Upper lobe of right lung (tissue), 1 donor: ENCODE data around the gene CDKL4. TPM values are rescaled to one million over a fixed set of nuclear protein-coding genes. Genes with fewer than 3 reads are reported as not detected.
A peak's percentile ranks its signal among the peaks of the same experiment; 100 is the strongest.

Experiments
- ATAC-seq: fragments of 200-7000 bp; cut with Tn5 transposase; one replicate; pipeline ENCODE4 v1.9.1; 2020; ENCODE audit warnings: mild to moderate bottlenecking, moderate library complexity
- DNase-seq: peaks from one replicate; pipeline ENCODE4 v3.0.0-alpha.2; 2020
- H3K27ac ChIP-seq: fragments of 200-600 bp; one replicate; pipeline ENCODE4 v1.8.0; 2022
- H3K27me3 ChIP-seq: fragments of 200-600 bp; one replicate; pipeline ENCODE4 v1.8.0; 2022; ENCODE audit warnings: mild to moderate bottlenecking
- H3K36me3 ChIP-seq: fragments of 200-600 bp; one replicate; pipeline ENCODE4 v1.8.0; 2022
- H3K4me1 ChIP-seq: fragments of 200-600 bp; one replicate; pipeline ENCODE4 v1.8.0; 2022
- H3K4me3 ChIP-seq: fragments of 200-600 bp; one replicate; pipeline ENCODE4 v1.8.0; 2022; ENCODE audit warnings: mild to moderate bottlenecking
- H3K9me3 ChIP-seq: fragments of 200-600 bp; one replicate; pipeline ENCODE4 v1.8.0; 2022
- intact Hi-C: fragments of 100-400 bp; cut with DNase I; formaldehyde crosslinking; loops from one replicate; pipeline ENCODE4 v1.11.0; 2022
- total RNA-seq: library from RNA; stranded (reverse); fragmentation: NEBNext Ultra II Directional; extraction: Animal tissue kit (Norgen Biotek cat#: 25700); gene quantifications from one replicate; pipeline ENCODE4 v1.2.1, GENCODE V29; 2021
- TF ChIP-seq, protein P1 (sequence below): fragments of 200-600 bp; IDR thresholded peaks from one replicate; pipeline ENCODE4 v1.8.0; 2022; ENCODE audit warnings: antibody characterized with exemption
- donor health status: DM: no; HTN: yes; CAD: no; lungs with severe emphysema.

The CDKL4 gene
- total RNA-seq, 1 donor from 2014 or later, result 2.1 TPM

DNA sequence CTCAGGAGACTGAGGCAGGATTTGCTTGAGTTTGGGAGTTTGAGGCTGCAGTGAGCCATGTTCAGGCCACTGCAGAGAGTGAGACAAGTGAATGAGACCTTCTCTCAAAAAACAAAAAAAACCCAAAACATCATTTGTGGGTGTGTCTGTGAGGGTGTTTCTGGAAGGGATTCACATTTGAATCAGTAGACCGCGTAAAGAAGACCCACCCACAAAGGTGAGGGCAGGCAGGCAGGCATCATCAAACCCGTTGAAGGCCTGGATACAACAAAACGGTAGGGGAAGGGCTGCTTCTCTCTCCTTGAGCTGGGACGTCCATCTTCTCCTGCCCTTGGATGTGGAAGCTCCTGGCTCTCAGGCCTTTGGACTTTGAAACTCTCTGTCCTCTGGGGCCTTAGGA is 25.4 kb downstream of the CDKL4 start:
- Histone ChIP-seq H3K27ac (no peak overlapping the region), H3K27me3 (no peaks in the 10 kb centered on the region), H3K9me3 (no peaks in the 10 kb centered on the region), H3K4me1 (no peaks in the 10 kb centered on the region), H3K4me3 (no peak overlapping the region), H3K36me3 (no peaks in the 10 kb centered on the region)
- TF ChIP-seq, protein P1, sequence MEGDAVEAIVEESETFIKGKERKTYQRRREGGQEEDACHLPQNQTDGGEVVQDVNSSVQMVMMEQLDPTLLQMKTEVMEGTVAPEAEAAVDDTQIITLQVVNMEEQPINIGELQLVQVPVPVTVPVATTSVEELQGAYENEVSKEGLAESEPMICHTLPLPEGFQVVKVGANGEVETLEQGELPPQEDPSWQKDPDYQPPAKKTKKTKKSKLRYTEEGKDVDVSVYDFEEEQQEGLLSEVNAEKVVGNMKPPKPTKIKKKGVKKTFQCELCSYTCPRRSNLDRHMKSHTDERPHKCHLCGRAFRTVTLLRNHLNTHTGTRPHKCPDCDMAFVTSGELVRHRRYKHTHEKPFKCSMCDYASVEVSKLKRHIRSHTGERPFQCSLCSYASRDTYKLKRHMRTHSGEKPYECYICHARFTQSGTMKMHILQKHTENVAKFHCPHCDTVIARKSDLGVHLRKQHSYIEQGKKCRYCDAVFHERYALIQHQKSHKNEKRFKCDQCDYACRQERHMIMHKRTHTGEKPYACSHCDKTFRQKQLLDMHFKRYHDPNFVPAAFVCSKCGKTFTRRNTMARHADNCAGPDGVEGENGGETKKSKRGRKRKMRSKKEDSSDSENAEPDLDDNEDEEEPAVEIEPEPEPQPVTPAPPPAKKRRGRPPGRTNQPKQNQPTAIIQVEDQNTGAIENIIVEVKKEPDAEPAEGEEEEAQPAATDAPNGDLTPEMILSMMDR, result no peak
- DNase-seq (no peak), ATAC-seq (no peak)
- intact Hi-C loops, result no loop called here

DNA sequence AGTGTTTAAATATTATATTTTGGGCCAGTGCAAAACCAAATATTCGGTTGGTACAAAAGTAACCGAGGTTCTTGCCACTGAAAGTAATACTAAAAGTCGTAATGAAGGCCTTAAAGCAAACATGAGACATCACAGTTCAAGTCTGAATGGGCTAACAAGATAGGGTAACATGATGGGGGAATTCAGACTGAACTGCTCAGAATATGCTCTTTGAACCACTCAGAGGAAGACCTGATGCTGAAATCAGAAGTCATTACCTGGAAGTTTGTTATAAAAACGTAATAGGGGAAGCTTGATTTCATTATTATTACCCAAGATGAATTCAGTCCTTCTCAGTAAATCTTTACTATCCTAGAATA is 26.6 kb downstream of the CDKL4 start:
- DNase-seq (no peak), ATAC-seq (no peak)
- H3K36me3 ChIP-seq, result no peaks in the 10 kb centered on the region
- TF ChIP-seq, protein P1, result no peak
- H3K9me3 ChIP-seq, result no peaks in the 10 kb centered on the region
- no peaks in the 10 kb centered on the region for H3K27me3 ChIP-seq
- no peak overlapping the region for H3K27ac ChIP-seq
- H3K4me3 ChIP-seq, result no peak overlapping the region
- no peaks in the 10 kb centered on the region for H3K4me1 ChIP-seq
- intact Hi-C loops, result no loop called here

DNA sequence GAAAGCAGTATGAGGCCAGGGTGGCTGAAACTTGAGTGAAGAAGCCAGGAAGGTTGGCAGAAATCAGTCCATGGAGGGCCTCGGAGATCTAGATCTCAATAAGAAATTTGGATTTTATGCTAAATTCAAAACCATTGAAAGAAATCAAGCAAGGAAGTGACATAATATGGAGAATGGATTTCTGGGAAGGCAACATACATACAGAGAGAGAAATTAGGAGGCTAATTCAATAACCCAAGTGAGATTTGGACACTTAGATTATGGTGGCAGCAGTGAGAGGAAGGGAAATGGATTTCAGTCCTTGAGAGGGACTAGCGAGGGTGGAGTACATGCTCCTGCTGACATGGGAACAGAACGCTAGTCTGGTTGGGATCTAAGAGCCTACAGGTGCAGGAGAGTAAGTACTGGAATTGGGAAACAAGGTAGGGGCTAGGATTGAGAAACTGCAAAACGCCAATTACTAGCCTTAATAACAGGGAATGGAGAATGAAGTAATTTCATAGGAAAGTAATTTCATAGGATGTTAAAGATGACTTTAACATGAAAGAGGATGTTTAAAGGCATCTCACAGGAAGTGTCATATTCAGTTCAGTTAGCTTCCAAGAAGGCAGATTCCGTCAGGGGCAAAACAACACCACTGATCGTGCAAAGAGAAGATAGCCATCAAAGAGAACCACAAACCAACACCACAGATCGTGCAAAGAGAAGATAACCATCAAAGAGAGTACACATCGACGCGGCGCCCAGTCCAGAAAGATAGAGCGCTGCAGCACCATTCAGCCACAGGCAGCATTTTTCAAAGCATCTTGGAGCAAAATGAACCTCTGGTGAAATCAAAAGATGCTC is 27.2 kb downstream of the CDKL4 start:
- no peaks in the 10 kb centered on the region for H3K4me1 ChIP-seq
- no peaks in the 10 kb centered on the region for H3K9me3 ChIP-seq
- no peaks in the 10 kb centered on the region for H3K36me3 ChIP-seq
- TF ChIP-seq, protein P1, result no peak
- H3K27ac ChIP-seq, result no peak overlapping the region
- H3K27me3 ChIP-seq, result no peaks in the 10 kb centered on the region
- intact Hi-C loops, result no loop called here
- no peak overlapping the region for H3K4me3 ChIP-seq
- DNase-seq (no peak), ATAC-seq (peak; percentile 50)

DNA sequence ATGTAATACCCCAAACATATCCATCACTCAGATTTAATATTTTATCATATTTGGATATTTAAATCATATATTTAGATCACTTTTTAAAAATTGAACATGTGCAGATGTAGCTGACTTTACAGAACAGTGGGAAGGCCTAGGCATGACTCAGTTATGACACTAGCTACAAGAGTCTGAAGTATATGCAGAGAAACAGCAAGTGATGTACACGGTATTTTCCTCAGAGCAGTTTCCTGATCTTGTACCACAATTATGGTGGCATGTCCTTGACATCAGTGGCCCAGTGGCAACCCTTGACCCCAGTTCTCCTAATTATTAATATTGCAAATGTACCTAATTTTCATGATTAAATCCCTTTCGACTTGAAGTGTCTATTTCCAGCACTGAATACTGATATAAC is 28.2 kb downstream of the CDKL4 start:
- no peaks in the 10 kb centered on the region for H3K9me3 ChIP-seq
- H3K4me3 ChIP-seq, result no peak overlapping the region
- ATAC-seq (no peak), DNase-seq (no peak)
- H3K36me3 ChIP-seq, result no peaks in the 10 kb centered on the region
- no peak overlapping the region for H3K27ac ChIP-seq
- H3K4me1 ChIP-seq, result no peaks in the 10 kb centered on the region
- H3K27me3 ChIP-seq, result no peaks in the 10 kb centered on the region
- TF ChIP-seq, protein P1, result no peak
- intact Hi-C loops, result no loop called here

DNA sequence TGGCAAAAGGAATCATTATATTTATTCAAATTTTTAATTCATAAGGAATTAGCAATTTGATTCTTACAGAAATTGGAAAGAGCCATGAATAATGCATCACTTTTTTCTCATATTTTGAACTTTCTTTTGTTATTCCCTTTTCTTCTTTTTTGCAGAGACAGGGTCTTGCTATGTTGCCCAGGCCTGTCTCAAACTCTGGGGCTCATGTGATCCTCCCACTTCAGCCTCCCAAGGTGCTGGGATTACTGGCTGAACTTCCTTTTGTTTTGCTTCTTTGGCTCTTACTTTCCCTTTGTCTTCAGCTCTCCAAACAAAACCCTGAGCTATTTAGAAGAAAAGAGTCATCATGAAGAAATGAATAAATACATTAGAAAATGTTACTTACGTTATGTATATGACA is 30.8 kb downstream of the CDKL4 start:
- no peaks in the 10 kb centered on the region for H3K9me3 ChIP-seq
- intact Hi-C loops, result no loop called here
- no peak for DNase-seq
- H3K36me3 ChIP-seq, result no peaks in the 10 kb centered on the region
- no peak overlapping the region for H3K4me3 ChIP-seq
- ATAC-seq, result no peak
- TF ChIP-seq, protein P1, result no peak
- H3K27ac ChIP-seq, result no peak overlapping the region
- H3K27me3 ChIP-seq, result no peaks in the 10 kb centered on the region
- no peaks in the 10 kb centered on the region for H3K4me1 ChIP-seq
